AG10803 (cell line): Measurements from ENCODE around the gene RAC2.

Experiments
- DNase-seq: peaks from one replicate; pipeline ENCODE4 v3.0.0; 2010; ENCODE audit warnings: low read depth
- H3K4me3 ChIP-seq: 2 replicates; pipeline ENCODE4 v1.5.1; 2011; ENCODE audit warnings: mild to moderate bottlenecking, low read length, control low read depth
- TF ChIP-seq, protein P1 (sequence below): conservative IDR thresholded peaks from 2 replicates; pipeline ENCODE4 v1.5.1; 2011; ENCODE audit warnings: mild to moderate bottlenecking, low read length, control low read depth, inconsistent platforms

Gene RAC2

GRCh38 chr22:37175414-37176281 lies 68.4 kb downstream of the RAC2 start:
- H3K4me3 ChIP-seq, result peak overlapping the region; percentile 13; the same call in 1 of the 2 replicates
- TF ChIP-seq, protein P1, sequence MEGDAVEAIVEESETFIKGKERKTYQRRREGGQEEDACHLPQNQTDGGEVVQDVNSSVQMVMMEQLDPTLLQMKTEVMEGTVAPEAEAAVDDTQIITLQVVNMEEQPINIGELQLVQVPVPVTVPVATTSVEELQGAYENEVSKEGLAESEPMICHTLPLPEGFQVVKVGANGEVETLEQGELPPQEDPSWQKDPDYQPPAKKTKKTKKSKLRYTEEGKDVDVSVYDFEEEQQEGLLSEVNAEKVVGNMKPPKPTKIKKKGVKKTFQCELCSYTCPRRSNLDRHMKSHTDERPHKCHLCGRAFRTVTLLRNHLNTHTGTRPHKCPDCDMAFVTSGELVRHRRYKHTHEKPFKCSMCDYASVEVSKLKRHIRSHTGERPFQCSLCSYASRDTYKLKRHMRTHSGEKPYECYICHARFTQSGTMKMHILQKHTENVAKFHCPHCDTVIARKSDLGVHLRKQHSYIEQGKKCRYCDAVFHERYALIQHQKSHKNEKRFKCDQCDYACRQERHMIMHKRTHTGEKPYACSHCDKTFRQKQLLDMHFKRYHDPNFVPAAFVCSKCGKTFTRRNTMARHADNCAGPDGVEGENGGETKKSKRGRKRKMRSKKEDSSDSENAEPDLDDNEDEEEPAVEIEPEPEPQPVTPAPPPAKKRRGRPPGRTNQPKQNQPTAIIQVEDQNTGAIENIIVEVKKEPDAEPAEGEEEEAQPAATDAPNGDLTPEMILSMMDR, result no peak
- no peak for DNase-seq
